SU-DHL-6 (cell line): ENCODE measurements around the gene PIK3CA.

Experiments
- CTCF ChIP-seq: fragments of 200-600 bp; sonication (generic); IDR thresholded peaks from one replicate; pipeline ENCODE4 v1.5.1; 2017; ENCODE audit warnings: antibody characterized with exemption, mild to moderate bottlenecking, low read length, moderate library complexity; ENCODE audit not compliant: insufficient read depth, poor library complexity, severe bottlenecking
- EZH2phosphoT487 ChIP-seq: fragments of 200-600 bp; sonication (generic), shearing (Covaris generic); conservative IDR thresholded peaks from 2 replicates; pipeline ENCODE4 v1.6.1; 2018; ENCODE audit warnings: mild to moderate bottlenecking, antibody characterized with exemption, low read length, moderate library complexity, mixed read lengths

- no peak for TF ChIP-seq CTCF
- no peak for TF ChIP-seq EZH2phosphoT487
Observed at GRCh38 chr3:179148616-179149405, 654 bp downstream of the PIK3CA start.
